CD4-positive, alpha-beta T cell treated with Interleukin-6 for 4 hours (primary cell): ENCODE measurements around the gene WDR76.
A peak's percentile ranks its signal among the peaks of the same experiment; 100 is the strongest.

Experiments used
- DNase-seq: peaks from one replicate; pipeline ENCODE4 v3.0.0-alpha.2; 2020; ENCODE audit warnings: mixed read lengths

Gene WDR76

DNA sequence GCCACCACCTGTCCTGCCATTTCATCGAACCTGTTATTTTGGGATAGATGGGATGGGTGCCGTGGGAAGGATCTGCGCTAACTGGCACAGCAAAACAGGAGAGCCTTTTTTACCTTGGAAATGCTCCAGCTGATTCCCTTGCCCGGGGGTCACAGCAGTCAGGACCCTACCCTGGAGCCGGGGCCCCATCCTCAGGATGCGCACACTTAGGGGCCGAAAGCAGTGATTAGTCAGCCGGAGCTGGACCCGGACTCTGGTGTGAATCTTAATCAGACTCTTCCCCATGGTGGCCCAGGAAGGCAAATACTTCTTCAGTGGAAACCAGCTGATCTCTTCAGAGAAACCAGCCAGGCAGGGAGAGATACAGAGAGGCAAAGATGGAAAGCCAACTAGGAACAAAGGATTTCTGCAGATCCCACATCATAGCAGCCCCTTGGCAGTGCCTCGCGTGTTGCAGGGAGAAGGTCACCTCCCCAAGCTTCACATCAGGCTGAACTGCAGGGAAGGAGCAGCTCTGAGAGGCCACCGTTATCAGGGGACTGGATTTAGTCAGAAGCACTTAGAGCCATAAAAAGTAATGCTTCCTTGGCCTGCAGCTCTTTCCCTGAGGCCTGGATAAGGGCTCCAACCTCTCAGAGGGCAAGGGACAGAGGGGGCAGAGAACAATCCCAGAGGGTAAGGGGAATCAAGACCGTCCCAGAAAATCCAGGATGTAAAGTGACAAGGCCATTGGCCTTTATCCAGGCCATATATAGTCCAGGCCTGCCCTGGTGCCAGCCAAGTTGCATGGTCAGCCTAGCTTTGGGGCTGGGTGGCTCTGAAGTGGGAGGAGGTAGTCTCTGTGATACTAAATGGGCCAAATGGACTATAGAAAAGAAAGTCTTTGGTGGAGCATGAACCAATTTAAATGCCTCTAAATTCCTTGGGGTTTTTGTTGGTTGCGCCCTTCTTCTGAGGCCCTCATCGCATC lies 52.9 kb downstream of the WDR76 start:
- DNase-seq: no peak

- DNase-seq: no peak
These were observed 53.8 kb downstream of the WDR76 start for GRCh38 chr15:43880406-43881194.

DNA sequence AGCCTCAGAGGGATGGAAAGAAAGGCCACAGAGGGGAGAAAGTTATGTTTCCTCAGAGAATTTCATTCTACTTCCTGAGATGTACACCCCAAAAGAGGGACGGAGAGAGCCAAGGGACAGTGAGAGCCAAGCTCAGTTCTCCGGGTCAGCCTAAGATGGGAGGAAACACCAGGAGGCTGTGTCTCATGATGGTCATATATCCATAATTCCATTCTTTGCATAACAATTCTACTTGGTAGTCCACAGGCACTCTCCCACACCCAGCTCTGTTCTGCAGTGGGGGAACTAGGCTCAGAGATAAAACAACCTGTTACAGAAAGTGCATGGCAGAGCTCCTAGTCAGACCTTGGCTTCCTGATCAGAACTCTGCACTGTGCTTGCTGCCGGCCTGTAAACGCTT lies 54.4 kb downstream of the WDR76 start:
- no peak for DNase-seq

GRCh38 chr15:43881944-43882343 lies 55.1 kb downstream of the WDR76 start:
- DNase-seq: no peak

- DNase-seq: no peak
These were observed 56.8 kb downstream of the WDR76 start for GRCh38 chr15:43883571-43883970.

GRCh38 chr15:43886558-43886957 lies 59.8 kb downstream of the WDR76 start:
- DNase-seq: no peak

GRCh38 chr15:43887901-43888300 lies 61.1 kb downstream of the WDR76 start:
- DNase-seq: no peak

- DNase-seq: no peak
These were observed 62.2 kb downstream of the WDR76 start for GRCh38 chr15:43889042-43889441.

GRCh38 chr15:43893956-43894355 lies 67.2 kb downstream of the WDR76 start:
- DNase-seq: no peak

GRCh38 chr15:43895586-43895985 lies 68.8 kb downstream of the WDR76 start:
- no peak for DNase-seq

DNA sequence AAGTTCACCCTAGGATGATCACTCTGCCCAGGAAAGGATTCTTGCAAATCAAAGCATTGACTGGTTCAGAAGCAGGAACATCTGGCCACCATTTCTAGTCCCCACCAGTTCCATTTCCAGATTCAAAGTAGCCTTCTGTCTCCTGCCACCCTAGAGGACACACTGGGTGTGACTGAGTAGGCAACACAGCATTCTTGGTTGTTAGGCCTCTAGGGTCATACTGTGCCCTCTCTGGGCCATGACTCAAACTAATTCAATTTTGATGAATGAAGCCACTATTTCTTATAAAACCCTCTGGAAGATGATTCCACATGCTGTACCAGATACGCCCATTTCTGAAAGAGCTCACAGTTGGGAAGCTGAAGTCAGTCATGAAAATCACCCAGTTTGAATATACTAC lies 69.7 kb downstream of the WDR76 start:
- DNase-seq: no peak

DNA sequence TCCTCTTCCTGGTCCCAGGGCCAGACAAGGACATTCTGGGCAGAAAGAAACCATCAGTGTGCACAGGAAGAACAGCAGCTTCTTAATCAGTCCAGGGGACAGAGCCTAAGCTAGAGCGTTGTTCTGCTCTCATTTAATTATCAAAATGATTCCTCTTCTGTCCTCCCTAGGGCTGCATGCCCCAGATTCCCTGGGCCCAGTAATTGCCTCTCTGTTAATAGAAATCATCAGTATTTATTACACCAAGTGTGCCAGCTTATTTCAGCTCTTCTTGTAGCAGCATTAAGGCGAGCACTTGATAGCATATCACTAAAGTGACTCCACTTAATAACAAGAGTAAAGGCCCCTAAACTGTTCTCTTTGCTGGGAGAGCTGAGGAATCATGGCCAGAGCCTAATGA lies 72.1 kb downstream of the WDR76 start:
- DNase-seq: no peak

DNA sequence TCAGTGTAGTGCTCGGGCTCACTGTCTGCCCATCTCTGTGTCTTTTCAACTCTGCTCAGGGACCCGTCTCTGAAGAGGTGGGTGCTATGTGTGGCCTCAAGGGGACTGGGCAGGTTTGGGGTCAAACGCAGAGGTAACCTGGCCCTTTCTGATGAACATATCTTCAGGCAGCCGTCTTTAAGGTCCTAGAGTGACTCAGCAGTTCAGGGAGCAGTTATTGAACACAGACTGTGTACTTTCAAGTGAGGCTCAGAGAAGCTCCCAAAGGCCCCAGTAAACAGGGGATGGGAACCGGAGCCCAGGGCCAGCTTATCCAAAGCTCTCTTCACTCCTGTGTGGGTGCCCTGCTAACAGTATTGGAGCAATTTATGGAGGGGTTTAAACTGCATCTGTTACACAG lies 73.1 kb downstream of the WDR76 start:
- no peak for DNase-seq

GRCh38 chr15:43900996-43901395 lies 74.2 kb downstream of the WDR76 start:
- no peak for DNase-seq

DNA sequence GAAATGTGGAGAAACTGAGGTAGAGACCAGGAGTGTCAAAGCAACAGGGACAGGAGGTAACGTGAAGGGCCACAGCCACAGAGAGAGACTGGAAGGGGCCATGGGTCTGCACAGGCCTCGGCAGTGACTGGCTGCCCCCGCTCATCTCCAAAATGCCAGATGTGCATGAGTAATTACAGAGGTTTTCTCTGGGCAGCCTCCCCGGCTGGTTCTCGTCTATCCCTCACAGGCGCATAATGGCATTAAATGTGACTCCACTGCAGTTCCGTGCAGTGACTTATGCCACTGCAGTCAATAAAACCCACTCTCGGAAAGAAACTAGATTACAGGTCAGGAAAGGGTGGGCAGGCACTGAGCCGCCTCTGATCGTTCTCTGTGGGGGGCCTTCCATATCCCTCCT lies 74.7 kb downstream of the WDR76 start:
- DNase-seq: no peak

DNA sequence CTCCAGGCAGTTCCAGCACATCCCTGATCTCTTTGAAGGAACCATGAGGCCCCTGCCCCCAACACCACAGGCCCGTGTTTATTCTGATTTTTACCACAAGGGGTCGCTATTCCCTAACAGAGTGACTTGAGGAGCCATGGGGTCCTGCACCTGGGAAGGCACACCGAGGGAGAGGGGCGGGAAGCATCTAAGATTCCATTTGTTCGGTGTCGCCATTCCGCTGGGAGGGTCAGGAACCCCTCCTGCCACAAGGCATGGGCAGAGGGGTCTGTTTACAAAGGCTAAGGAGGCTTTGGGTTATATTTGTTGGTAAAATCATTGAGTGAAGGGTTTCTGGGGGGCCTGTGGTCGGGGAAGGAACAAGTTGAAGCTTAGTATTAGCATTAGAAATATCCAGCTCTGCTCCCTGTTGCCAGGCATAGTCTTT lies 77.1 kb downstream of the WDR76 start:
- peak; percentile 42 for DNase-seq

DNA sequence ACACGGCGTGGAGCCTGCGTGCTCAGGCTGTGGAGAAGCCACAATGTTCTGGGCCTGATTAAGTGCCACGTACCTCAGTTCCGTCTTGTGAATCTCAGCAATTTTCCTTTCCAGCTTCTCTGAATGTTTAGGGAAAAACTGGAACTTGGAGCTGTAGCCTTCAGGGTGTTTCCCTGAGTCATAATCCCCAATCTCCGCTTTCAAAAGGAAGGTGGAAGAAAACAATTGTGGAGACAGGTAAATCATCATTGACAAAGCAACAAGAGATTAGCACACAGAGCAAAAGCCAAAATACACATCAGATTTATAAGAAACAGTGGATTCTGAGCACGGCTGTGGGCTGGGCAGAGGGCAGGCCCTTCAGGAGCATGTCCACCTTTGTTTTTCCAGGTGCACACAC lies 79.0 kb downstream of the WDR76 start:
- no peak for DNase-seq

DNA sequence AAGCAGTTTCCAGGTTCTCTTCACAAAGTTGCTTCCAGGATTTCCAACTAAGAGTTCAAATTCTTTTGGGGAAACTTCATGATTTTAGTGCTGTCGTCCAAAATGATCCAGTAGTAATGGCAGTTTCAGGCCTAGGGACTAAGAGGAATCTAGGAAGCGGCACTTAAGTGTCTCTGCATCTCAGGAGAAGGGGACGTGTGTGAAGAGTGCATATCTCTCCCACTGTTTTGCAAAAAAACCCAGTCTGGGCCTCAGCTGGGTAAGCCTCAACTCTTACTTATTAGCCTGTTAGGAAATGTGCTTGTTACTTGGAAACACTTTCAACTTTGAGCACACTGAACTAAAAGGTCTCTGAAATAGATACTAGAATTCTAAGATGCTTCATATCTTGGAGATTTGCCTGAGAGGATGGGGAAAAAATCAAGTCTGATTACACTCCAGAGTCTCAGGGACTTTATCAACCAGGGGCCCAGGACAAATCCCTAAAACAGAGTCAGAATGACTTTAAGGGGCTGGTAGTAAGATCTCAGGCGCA lies 81.8 kb downstream of the WDR76 start:
- no peak for DNase-seq

DNA sequence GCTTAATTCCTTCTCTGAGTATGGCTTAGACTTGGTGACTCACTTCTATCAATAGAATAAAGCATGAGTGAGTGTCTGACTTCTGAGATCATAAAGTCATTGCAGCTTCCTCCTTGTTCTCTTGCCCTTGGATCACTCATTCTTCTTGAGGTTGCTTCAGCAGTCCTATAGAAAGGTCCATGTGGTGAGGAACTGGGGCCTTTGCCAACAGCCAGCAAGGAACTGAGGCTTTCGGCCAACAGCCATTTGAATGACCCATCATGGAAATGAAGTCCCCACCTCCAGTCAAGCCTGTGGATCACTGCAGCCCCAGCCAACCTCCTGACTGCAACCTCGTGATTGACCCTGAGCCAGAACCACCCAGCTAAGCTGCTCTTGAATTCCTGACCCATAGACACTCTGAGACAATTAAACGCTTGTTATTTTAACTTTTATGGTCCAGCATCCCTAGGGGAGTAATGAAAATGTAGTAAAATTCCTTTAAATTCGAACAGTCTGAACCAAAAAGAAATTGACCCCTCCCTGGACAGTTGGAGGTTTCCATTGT lies 84.5 kb downstream of the WDR76 start:
- no peak for DNase-seq

- no peak for DNase-seq
These were observed 85.4 kb downstream of the WDR76 start for GRCh38 chr15:43912208-43912607.

GRCh38 chr15:43913026-43913780 lies 86.4 kb downstream of the WDR76 start:
- DNase-seq: no peak

- DNase-seq: no peak
These were observed 87.1 kb downstream of the WDR76 start for GRCh38 chr15:43913941-43914340.
